Ovary (tissue), 3 donors: ENCODE results near the gene RIMS1.

Experiments
- CTCF ChIP-seq, 3 donors: fragments of 450-650 bp in 2 of 3; fragments of 200-600 bp in 1 of 3; IDR thresholded peaks; one replicate each; pipeline versions ENCODE4 v1.5.1 to v1.8.0; 2016 to 2022; ENCODE audit warnings: antibody characterized with exemption in 3 of 3, mild to moderate bottlenecking in 1 of 3
- EP300 ChIP-seq: sonication (generic); formaldehyde crosslinking; IDR thresholded peaks from one replicate; pipeline ENCODE4 v1.6.1; 2017; ENCODE audit warnings: antibody characterized with exemption
- POLR2A ChIP-seq: fragments of 450-650 bp; IDR thresholded peaks from one replicate; pipeline ENCODE4 v1.6.1; 2017; ENCODE audit warnings: antibody characterized with exemption, mild to moderate bottlenecking, moderate library complexity
- donor health status: DM: no; HTN: no; CAD: no.

GRCh38 chr6:72321788-72322187 is 435.4 kb downstream of the RIMS1 start:
- TF ChIP-seq CTCF (IDR thresholded peaks at IDR 0.05) (no peak), EP300 (no peak), POLR2A (no peak)
